DMS153 (cell line): ENCODE results near the gene SIX2.

Experiments used
- DNase-seq: peaks from one replicate; lab custom pipeline; 2025; lab: John Stamatoyannopoulos, UW

SIX2 gene

DNA sequence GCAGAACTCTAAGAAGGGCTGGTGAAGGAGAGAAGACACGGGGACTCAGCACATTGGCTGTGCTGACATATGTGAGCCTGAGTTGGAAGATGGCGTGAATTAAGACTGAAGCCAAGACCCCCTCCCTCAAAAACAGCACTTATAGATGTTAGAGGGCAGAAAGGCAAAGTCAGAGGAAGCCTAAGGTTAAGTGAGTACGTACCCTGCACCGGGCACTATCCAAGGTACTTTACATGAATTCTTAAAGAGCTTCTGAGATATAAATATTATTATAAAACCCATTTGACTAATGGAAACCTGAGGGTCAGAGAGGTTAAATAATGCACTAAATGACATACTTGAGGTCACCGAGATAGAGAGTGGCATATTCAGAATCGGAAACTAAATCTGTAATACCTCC, 42.2 kb downstream of the SIX2 start:
- no peak for DNase-seq

DNA sequence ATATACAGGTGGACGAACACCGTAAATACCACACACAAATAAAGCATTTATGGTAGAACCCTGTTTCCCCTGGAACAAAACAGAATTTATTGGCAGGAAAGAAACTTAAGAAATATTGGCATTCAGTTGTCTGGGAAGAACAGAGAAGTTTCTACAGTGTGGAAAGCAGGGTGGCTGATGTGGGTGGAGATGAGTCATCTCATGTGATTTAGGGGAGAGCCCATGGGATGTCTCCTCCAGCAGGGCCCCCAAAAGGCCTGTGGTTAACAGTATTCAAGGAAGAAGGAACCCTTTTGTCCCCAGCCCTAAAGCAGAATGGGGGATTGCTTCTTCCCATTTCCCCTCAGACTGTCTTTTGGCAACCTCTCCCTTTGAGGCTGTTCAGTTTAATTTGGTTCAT, 43.6 kb downstream of the SIX2 start:
- DNase-seq: no peak

DNA sequence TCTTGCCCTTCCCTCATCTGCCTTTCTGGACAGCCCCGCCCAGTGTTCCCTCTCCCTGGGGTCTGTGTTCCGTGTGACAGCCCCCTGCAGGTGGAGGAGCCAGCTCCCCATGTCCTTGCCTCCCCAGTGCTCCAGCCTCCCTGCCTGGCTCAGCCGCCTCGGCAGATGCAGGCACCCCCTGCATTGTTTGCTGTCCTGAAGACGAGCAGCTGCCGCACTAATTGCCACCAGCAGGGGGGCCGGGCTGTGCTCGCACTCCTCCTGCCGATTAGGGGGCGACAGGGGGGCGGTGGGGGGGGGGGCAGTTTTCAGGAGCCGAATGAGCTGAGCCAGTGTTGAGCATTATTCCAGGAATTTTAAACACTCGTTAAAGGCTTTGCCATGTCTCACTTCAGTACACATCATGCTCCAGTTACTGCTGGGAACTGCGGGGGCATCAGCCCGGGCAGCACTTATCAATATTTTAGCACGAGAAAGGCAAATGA, 44.5 kb downstream of the SIX2 start:
- no peak for DNase-seq

DNA sequence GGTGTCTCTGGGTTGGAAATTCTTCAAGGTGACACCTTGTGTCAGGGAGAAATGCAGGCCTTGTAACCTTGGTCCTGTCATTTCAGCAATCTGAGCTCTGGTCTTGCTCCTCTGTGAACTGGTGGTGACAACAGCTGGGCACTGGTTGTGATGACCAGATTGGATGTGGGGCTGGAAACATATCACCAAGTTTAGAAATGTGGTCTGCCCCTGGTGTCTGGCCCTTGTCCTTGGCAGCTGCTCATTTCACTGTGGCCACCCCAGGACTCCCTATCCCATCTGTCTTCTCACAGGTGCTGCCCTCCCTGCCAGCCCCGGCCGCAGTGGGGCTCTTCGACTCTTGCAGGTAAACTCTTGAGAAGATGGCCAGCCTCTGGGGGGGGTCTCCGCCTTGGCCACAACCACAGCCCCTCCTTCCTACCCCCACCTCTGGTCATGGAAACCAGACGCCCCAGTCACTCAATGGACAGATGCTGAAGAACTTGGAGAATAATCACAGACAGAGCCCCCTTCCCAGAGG, 47.0 kb downstream of the SIX2 start:
- DNase-seq: no peak

DNA sequence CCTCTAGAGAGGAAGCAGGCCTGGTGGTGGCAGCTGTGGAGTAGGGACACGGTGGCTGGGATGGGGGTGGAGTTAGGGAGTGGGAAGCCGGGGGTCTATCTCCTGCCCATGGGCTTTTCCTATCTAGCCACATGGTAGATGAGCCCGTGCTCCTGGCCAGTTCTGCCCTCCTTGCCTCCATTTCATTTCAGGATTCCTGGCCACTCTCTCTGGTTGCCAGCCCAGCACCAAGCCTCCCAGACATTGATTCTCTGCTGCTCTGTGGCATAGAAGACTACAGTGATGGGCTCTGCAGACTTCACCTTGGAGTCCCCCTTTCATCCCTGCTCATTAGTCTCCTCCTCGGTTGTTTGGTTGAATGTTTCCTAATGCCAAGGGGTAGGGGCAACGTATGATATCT, 48.4 kb downstream of the SIX2 start:
- no peak for DNase-seq

DNA sequence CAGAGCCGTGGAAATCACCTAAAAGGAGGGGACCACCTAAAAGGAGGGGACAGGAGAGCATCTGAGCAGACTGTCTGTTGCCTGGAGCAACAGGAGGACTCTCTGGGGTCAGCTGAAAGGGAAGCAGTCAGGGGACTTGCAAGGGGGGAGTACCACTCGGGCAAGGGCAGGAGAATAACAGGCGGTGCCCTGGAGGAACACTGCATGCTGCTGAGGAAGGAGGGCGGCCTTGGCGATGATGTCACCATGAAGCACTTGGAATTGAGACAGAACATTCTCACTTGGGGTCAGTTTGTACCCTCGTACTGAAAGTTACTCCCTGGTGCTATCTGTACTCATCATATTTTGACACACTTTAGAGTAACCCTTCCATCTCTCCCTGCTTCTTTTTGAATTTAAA, 49.4 kb downstream of the SIX2 start:
- no peak for DNase-seq

DNA sequence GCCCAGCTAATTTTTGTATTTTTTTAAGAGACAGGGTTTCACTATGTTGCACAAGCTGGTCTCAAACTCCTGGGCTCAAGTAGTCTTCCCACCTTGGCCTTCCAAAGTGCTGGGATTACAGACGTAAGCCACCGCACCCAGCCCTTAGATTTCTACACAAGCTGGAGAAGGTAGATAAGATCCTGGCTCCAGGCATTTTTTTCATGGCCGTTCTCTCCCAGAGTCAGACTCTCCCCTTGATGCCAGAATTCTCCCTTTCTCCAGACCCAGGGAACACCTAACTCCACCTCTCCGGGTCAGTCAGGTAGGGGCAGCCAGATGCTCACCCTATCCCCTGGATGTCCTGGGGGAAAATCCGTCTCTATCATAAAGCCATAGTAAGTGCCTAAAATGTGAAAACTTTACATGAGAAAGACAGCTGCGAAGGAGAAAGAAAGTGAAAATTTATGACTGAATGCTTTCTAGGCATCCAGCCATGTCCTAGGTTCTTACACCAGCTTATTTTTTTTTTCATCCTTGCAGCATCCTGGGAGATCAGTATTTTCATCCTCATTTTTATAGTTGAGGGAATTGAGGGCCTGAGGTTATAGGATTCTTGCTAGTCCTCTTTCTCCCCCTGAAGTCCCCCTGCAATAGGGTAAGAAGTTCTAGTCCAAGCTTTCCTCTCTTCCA, 51.5 kb downstream of the SIX2 start:
- DNase-seq: no peak

DNA sequence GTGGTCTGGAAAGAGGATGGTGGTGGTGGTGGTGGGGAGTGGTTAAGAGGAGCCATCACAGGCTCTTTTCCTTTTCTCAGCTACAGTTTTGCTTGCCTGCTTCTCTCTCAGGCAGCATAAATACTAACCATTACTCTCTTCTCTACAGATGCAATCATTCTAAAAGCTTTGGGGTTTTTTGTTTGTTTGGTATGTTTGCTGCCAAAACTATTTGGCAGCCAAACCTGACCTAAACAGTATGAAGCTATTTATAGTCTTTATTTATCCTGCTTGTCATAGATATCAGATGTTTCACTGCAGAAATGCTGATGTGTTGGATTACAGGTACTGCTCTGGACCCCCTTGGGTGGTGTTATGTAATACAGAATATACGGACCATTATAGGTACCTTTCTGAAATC, 52.4 kb downstream of the SIX2 start:
- DNase-seq: no peak

DNA sequence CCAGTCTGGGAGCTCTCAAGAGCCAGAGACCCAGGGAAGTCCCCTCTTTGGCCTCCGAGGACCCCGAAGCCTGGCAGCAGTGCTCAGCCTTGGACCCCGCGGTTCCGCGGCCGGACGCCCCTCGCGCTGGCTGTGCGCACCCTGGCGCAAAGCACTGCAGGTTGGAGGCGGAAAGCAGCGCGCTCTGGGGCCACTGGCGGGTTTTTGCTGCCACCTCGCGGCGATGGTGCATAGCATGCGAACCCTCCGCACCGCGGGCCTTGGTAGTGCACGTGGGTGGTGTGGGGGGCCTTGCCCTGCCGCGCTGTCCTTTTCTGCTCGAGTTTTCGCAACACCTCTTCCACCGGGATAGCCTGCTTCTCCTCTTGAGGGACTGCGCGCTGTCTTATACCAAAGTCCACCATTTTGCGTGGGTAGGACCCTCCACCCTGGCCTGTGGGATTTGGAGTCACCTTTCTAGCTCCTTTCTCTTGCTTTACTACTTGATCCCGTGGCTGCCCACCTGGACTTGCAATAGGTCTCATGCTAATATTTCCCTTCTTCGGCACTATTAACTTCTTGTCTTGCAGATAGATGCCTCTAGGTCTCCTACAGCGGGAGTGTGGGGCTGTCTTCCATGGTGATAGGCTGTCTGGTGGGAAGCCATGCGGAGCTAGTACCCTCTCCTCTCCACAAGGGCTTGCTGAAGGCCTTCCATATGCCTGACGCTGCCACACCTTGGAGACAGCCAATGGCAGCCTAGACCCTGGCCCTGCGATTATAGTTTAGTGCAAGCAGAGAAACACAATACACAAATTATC, 53.5 kb downstream of the SIX2 start:
- DNase-seq: peak; percentile 22
